ENCODE data around the gene MINK1. TPM values are rescaled to one million over a fixed set of nuclear protein-coding genes. Genes with fewer than 3 reads are reported as not detected.

Gene MINK1
- total and polyA plus RNA-seq, 2 of the 13 experiments (the other 11 are each of a cell fraction or from before 2014, with no cell fraction given) = 17.2 to 63.9 TPM

GRCh38 chr17:4908711-4909496 is 75.8 kb downstream of the MINK1 start (continued):
- TF ChIP-seq ZBED4 (CRISPR knock-in tag; IDR thresholded peaks at IDR 0.05; ENCODE audit: borderline replicate concordance) = peak; percentile 45; the same call in 1 of the 2 replicates
- TF ChIP-seq TAF15 (IDR thresholded peaks at IDR 0.05; ENCODE audit: low read depth, low read length, poor library complexity, severe bottlenecking) = no peak
- no peak for TF ChIP-seq RBM22 (optimal IDR thresholded peaks at IDR 0.05; ENCODE audit: low read length)
- TF ChIP-seq FOXO4 (CRISPR knock-in tag; conservative IDR thresholded peaks at IDR 0.05) = 0 out of 2 replicates have a peak, but pooled peaks have one; percentile 79
- TF ChIP-seq HOMEZ (CRISPR knock-in tag; IDR thresholded peaks at IDR 0.05; ENCODE audit: low read depth) = peak; percentile 56; the same call in 1 of the 2 replicates
- peak; percentile 65; the same call in 1 of the 2 replicates for TF ChIP-seq ZNF556 (CRISPR knock-in tag; IDR thresholded peaks at IDR 0.05; ENCODE audit: borderline replicate concordance)
- 0 out of 2 replicates have a peak, but pooled peaks have one; percentile 11 for TF ChIP-seq ZBTB39 (CRISPR knock-in tag; IDR thresholded peaks at IDR 0.05)
- TF ChIP-seq CTCF (CRISPR knock-in tag; IDR thresholded peaks at IDR 0.05) = peak; percentile 96
- peak; percentile 37; the same call in 1 of the 2 replicates for TF ChIP-seq SMAD1 (CRISPR knock-in tag; IDR thresholded peaks at IDR 0.05; ENCODE audit: borderline replicate concordance, low read depth)
- TF ChIP-seq DRAP1 (CRISPR knock-in tag; IDR thresholded peaks at IDR 0.05) = no peak
- TF ChIP-seq KAT8 (CRISPR knock-in tag; IDR thresholded peaks at IDR 0.05) = peak; percentile 64
- TF ChIP-seq NFIC (IDR thresholded peaks at IDR 0.05; ENCODE audit: low read length) = no peak
- 0 out of 2 replicates have a peak, but pooled peaks have one; percentile 32 for TF ChIP-seq TRIM24 (CRISPR knock-in tag; IDR thresholded peaks at IDR 0.05)
- peak; percentile 27; the same call in 1 of the 2 replicates for TF ChIP-seq HOXA3 (CRISPR knock-in tag; IDR thresholded peaks at IDR 0.05)
- TF ChIP-seq STAT5B (CRISPR knock-in tag; IDR thresholded peaks at IDR 0.05) = no peak
- peak; percentile 80; the same call in 1 of the 2 replicates for TF ChIP-seq REL (CRISPR knock-in tag; conservative IDR thresholded peaks at IDR 0.05)
- no peak for TF ChIP-seq KDM1A (CRISPR knock-in tag; IDR thresholded peaks at IDR 0.05)
